HuH-7.5 (cell line): Measurements from ENCODE around the gene LGALS3.
"Not testable (repeated sequence)": the region's sequence is repeated elsewhere in the genome, so short reads cannot be mapped to it uniquely, and the experiment has no call there.

ENCODE experiments used
- DNase-seq: peaks from one replicate; pipeline ENCODE4 v3.0.0; 2011; ENCODE audit warnings: low spot score

LGALS3 gene

GRCh38 chr14:55129086-55129427, at the start of gene LGALS3:
TSS of gene LGALS3 (plus strand) at chr14:55129252. CDS start at chr14:55137374, 8,122 bp downstream.
- DNase-seq = peak; percentile 79

GRCh38 chr14:55079961-55080360, 49.1 kb upstream of the LGALS3 start:
- DNase-seq = not testable (repeated sequence)

DNA sequence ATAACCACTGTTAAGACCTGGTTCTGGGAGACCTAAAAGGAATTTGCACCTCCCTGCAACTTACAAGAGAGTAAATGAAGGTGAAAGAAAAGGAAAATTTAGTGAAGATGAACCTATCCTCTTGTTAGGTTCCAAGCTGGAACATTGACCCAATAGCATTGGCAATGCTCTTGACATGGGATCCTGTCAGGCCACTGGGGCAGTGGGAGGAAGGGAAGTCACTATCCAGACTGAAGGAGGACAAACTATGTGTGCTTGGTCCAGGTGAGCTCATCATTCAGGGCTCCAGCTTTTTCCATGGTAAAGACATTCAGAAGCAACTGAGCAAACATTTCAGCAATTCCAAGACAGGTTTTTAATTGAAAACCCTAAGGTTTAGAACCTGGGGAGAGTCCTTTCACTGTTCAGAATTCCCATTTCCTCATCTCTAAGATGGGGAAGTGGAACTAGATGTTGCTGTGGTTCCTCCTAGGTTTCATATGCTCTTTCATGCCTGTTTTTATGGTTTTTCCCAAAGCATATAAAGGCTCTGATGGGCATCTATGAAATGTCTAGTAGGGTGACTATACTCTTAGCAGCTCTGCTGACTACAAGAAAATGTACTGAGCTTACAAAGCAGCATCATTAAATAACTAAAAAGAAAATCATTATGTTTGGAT, 44.5 kb upstream of the LGALS3 start:
- no peak for DNase-seq

DNA sequence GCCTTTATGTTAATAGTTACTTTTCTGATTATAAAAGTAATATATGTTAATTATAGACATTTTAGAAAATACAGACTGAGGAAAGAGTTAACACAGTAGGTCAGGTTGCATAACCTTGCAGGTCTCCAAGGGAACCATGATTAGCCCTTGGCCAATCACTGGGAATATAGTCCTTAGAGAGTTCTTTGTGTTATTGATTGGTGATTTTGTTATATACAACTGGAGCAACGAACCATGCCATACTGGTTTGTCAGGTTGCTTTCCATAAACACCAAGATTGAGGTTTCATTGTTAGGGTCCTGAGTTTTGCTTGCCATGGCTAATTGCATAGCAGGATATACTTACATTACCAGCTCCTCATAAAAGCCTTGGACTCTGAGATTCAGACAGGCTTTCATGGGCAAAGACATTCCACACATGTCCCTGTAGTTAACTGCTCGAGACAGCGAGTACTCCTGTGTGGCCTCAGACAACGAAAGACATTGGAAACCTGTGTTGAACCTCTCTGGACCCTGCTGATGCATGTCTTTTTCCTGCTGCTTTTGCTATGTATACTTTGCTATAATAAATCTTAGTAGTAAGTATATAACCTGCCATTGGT, 43.9 kb upstream of the LGALS3 start:
- no peak for DNase-seq

- no peak for DNase-seq
Observed at GRCh38 chr14:55086938-55087337, 42.1 kb upstream of the LGALS3 start.

DNA sequence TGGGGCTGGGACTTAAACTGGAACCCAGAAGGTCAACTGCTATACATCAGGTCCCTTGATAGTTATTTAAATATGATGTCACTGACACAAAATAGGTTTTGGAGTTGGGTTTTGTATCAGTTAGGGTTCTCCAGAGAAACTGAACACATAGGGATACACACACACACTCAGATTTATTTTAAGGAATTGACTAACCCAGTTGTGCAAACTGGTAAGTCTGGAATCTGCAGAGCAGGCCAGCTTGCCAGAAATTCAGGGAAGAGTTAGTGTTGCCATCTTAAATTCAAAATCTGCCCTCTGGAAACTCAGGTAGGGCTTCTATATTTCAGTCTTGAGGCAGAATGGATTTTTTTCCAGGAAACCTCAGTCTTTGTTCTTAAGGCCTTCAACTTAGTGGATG, 40.7 kb upstream of the LGALS3 start:
- DNase-seq = no peak

DNA sequence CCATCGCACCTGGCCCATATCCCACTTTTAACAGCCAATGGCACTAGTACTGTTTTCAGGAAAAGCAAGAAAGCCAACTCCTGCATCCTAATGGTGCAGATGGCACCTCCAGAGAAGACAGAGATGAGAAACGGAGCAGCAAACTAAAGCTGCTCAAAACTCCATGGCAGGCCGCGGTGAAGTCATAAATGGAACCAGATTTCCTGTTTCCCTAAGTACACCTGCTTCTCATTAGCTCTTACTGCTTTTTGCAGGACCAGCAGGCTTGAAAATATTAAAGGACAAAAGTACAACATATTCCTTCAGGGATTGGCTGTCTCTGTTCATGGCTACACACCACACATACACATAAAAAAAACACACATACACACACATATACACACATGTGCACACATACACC, 36.7 kb upstream of the LGALS3 start:
- no peak for DNase-seq

GRCh38 chr14:55094292-55095157, 34.5 kb upstream of the LGALS3 start:
- DNase-seq = no peak

DNA sequence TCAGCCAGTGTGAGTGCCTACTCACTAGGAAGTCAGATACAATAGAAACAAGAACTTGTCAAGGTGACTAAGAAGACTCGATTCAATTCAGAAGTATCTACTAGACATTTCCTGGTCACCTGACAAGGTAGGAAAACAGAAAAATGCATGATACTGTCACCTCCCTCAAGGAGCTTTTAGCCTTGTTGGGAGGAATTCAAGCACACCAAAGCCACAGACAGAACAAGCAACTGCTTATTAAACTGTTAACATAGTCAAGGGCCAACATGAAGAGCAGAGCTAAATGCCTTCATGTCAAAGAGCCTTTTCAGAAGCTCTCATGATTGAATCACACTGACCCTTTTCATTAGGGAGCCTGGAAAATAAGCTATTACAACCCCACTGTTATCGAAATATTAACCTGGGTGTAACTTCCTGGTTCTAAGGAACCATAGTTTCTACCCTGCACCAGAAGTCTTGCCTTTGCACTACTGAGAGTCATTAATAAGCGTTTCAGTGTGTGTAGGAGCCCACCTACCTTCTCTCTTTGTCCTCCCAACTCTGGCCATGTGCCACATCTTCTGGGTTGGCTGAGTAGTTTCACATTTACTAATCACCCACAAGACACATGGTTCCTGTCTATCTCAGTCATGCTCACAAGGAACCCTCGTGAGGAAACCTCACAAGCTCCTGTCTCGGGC, 31.0 kb upstream of the LGALS3 start:
- no peak for DNase-seq

- DNase-seq = no peak
Observed at GRCh38 chr14:55098561-55098898, 30.5 kb upstream of the LGALS3 start.

DNA sequence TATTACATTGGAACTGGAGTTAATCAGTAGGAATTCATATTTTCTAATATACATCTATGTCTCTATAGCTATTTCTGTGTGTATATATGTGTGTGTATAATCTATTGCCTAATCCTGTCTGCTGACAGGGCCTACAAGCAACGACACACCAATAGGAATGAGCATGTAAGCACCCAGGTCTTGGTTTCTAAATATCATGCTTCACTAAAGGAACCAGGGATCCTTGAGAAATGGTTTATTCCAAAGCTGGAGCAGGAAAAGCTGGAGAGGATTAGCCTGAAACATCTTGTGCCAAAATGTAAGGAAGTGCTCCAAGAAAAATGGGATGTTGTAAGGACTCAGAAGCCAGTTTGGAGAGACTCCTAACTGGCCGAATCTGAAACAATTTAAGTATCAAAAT, 29.3 kb upstream of the LGALS3 start:
- no peak for DNase-seq

GRCh38 chr14:55101698-55102097, 27.4 kb upstream of the LGALS3 start:
- DNase-seq = no peak

DNA sequence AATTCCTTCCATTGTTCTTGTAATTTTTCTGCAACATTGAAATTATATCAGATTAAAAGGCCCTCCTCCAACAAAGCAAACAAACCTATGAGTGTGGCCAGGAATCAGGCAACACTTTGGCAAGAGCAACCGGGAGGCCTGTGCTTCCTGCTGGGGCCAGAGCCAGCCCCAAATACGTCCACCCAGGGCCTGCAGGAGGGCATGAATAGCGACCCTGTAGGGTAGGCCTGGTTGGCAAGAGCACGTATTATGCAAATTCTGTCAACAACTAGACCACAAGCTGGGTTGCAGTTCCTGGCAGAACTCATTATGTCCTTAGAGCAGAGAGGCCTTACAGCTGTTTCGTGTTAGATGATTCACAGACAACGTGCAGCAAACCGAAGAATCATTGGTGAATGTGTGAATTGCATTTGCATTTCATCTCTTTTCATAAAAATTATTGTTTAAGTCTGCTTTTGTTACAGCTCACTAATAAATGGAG, 26.9 kb upstream of the LGALS3 start:
- no peak for DNase-seq

- peak; percentile 74 for DNase-seq
Observed at GRCh38 chr14:55103005-55103640, 25.9 kb upstream of the LGALS3 start.

GRCh38 chr14:55103971-55104954, 24.8 kb upstream of the LGALS3 start:
- no peak for DNase-seq

DNA sequence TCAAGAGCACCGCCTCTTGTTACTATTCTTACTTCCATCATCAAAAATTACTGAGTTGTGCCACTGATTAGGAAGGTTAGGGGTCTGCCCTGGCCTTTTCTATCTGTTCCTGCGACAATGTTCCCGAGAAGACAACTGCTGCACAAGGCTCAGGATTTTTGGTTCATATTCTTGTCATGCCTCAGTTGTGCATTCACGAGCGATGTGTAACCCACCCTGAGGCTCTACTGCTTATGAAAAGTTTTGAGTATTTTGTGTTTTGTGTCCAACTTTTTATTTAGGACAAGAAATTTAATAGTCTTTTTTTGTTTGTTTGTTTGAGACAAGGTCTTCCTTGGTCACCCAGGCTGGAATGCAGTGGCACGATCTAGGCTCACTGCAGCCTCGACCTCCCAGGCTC, 23.1 kb upstream of the LGALS3 start:
- DNase-seq = no peak

- no peak for DNase-seq
Observed at GRCh38 chr14:55107766-55108554, 21.1 kb upstream of the LGALS3 start.

GRCh38 chr14:55109836-55110235, 19.2 kb upstream of the LGALS3 start:
- no peak for DNase-seq

GRCh38 chr14:55111122-55111708, 17.8 kb upstream of the LGALS3 start:
- no peak for DNase-seq

DNA sequence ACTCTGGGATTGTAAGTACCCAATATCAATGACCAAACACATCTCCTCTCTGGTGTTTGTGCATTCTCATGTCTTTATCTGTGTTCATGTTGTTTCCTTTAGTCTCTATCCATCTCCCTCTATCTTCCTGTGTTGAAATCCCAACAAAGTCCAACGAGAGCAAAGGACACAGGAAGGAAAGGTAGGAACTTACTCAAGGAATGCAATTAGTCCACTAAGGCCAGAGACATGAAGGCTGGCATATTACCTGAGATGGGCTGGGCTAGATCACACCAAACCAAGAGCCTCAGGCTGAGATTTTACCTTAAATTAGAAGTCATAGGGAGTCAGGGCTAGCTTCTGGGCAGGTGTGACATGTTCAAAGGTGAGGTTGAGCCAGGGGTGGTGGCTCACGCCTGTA, 14.3 kb upstream of the LGALS3 start:
- no peak for DNase-seq
